Activated T-helper 1 cell treated with anti-CD3 and anti-CD28 coated beads, Interleukin-12 subunit alpha, Interleukin-12 subunit beta, Interleukin-2, Interleukin-4 antibody, amounts not matched to agents 30 ng/mL and 10 ng/mL and 1 ng/mL, durations not matched to agents 14 hours and 24 hours and 36 hours (primary cell): ENCODE results near the gene PHOX2A. TPM values are rescaled to one million over a fixed set of nuclear protein-coding genes. Genes with fewer than 3 reads are reported as not detected.

ENCODE experiments used
- DNase-seq: peaks from one replicate; pipeline ENCODE4 v3.0.0; 2021; ENCODE audit warnings: low spot score
- H3K27ac Mint-ChIP-seq: one replicate; pipeline ENCODE4 v1.8.0; 2021; ENCODE audit warnings: mild to moderate bottlenecking, mixed read lengths
- H3K27me3 Mint-ChIP-seq: one replicate; pipeline ENCODE4 v1.8.0; 2022; ENCODE audit warnings: mild to moderate bottlenecking, moderate library complexity, mixed read lengths; ENCODE audit not compliant: insufficient read depth
- H3K36me3 Mint-ChIP-seq: one replicate; pipeline ENCODE4 v1.8.0; 2021; ENCODE audit warnings: low read depth, mixed read lengths
- H3K4me1 Mint-ChIP-seq: one replicate; pipeline ENCODE4 v1.8.0; 2021; ENCODE audit warnings: low read depth, mixed read lengths
- H3K4me3 Mint-ChIP-seq: one replicate; pipeline ENCODE4 v1.8.0; 2021; ENCODE audit warnings: mild to moderate bottlenecking, moderate library complexity, mixed read lengths
- H3K9me3 Mint-ChIP-seq: one replicate; pipeline ENCODE4 v1.8.0; 2021; ENCODE audit warnings: mixed read lengths
- intact Hi-C: fragments of 100-400 bp; cut with micrococcal nuclease; formaldehyde crosslinking; loops from one replicate; pipeline ENCODE4 v1.15.1; 2024
- total RNA-seq: library from RNA; stranded (reverse); gene quantifications from 2 replicates; pipeline ENCODE4 v1.2.3, GENCODE V29; 2022

PHOX2A gene
- total RNA-seq, 1 donor from 2014 or later, result not detected

GRCh38 chr11:72195518-72196270 lies 48.3 kb downstream of the PHOX2A start:
- Mint-ChIP-seq H3K4me3 (no peak overlapping the region), H3K9me3 (no peaks in the 10 kb centered on the region), H3K27me3 (peaks cover 1% of the 10 kb centered on the region), H3K4me1 (no peaks in the 10 kb centered on the region), H3K27ac (no peak overlapping the region), H3K36me3 (no peaks in the 10 kb centered on the region)
- intact Hi-C loops, result no loop called here
- no peak for DNase-seq

GRCh38 chr11:72191961-72192381 lies 52.0 kb downstream of the PHOX2A start, which contains the start of gene FOLR1:
Gene FOLR1, plus strand, starts transcription at chr11:72192140. Its CDS starts 34 bp downstream, at chr11:72192174.
- H3K27me3 Mint-ChIP-seq, result peaks cover 3% of the 10 kb centered on the region
- DNase-seq, result no peak
- no peaks in the 10 kb centered on the region for H3K36me3 Mint-ChIP-seq

GRCh38 chr11:72190631-72191071 lies 53.3 kb downstream of the PHOX2A start:
- intact Hi-C loops, result no loop called here
- H3K4me1 Mint-ChIP-seq, result no peaks in the 10 kb centered on the region
- no peak overlapping the region for H3K27ac Mint-ChIP-seq
- no peak overlapping the region for H3K4me3 Mint-ChIP-seq
- no peak for DNase-seq
- no peaks in the 10 kb centered on the region for H3K36me3 Mint-ChIP-seq
- no peaks in the 10 kb centered on the region for H3K9me3 Mint-ChIP-seq
- H3K27me3 Mint-ChIP-seq, result peaks cover 2% of the 10 kb centered on the region

More at GRCh38 chr11:72191961-72192381, 52.0 kb downstream of the PHOX2A start, which contains the start of gene FOLR1:
- no peaks in the 10 kb centered on the region for H3K9me3 Mint-ChIP-seq
- H3K27ac Mint-ChIP-seq, result no peak within 1 kb of the TSS
- intact Hi-C loops, result no loop called here
- no peaks in the 10 kb centered on the region for H3K4me1 Mint-ChIP-seq
- H3K4me3 Mint-ChIP-seq, result no peak within 1 kb of the TSS

- Mint-ChIP-seq H3K27me3 (peaks cover 5% of the 10 kb centered on the region), H3K9me3 (no peaks in the 10 kb centered on the region), H3K4me3 (no peak overlapping the region), H3K4me1 (no peaks in the 10 kb centered on the region), H3K27ac (no peak overlapping the region), H3K36me3 (no peaks in the 10 kb centered on the region)
- no peak for DNase-seq
- intact Hi-C loops, result no loop called here
These were observed 54.3 kb downstream of the PHOX2A start for GRCh38 chr11:72189455-72190250.

Other genes with a start within 250 kb of the PHOX2A start
- gene IL18BP, start 245.3 kb downstream of the PHOX2A start, total RNA-seq, result 15.6 and 18.5 TPM in 2 replicates
- gene NUMA1, start 163.6 kb downstream of the PHOX2A start, total RNA-seq, result 141 and 150 TPM in 2 replicates
- gene LRRC51, start 163.3 kb downstream of the PHOX2A start, total RNA-seq, result 5.7 and 8.2 TPM in 2 replicates
- 70.2 and 77.7 TPM in 2 replicates for gene LAMTOR1, start 140.9 kb downstream of the PHOX2A start, total RNA-seq
- gene TOMT, start 138.3 kb downstream of the PHOX2A start, total RNA-seq, result not detected in 2 replicates
- 49.4 and 51.9 TPM in 2 replicates for gene ANAPC15, start 131.5 kb downstream of the PHOX2A start, total RNA-seq
- gene FOLR3, start 108.5 kb downstream of the PHOX2A start, total RNA-seq, result not detected in 2 replicates
- gene FOLR1, start 52.0 kb downstream of the PHOX2A start, total RNA-seq, result not detected in 2 replicates
- gene FOLR2, start 27.4 kb downstream of the PHOX2A start, total RNA-seq, result not detected in 2 replicates
- gene INPPL1, start 19.4 kb downstream of the PHOX2A start, total RNA-seq, result 139 and 140 TPM in 2 replicates
- gene CLPB, start 190.4 kb upstream of the PHOX2A start, total RNA-seq, result 41.3 and 41.4 TPM in 2 replicates